GM12874 (cell line): ENCODE data around the gene GAS7.

ENCODE experiments used
- TF ChIP-seq, protein P1 (sequence below): IDR thresholded peaks from 2 replicates; pipeline ENCODE4 v1.5.1; 2011; ENCODE audit warnings: low read depth, mild to moderate bottlenecking, control low read depth, low read length, moderate library complexity; ENCODE audit not compliant: insufficient read depth

Gene GAS7

DNA sequence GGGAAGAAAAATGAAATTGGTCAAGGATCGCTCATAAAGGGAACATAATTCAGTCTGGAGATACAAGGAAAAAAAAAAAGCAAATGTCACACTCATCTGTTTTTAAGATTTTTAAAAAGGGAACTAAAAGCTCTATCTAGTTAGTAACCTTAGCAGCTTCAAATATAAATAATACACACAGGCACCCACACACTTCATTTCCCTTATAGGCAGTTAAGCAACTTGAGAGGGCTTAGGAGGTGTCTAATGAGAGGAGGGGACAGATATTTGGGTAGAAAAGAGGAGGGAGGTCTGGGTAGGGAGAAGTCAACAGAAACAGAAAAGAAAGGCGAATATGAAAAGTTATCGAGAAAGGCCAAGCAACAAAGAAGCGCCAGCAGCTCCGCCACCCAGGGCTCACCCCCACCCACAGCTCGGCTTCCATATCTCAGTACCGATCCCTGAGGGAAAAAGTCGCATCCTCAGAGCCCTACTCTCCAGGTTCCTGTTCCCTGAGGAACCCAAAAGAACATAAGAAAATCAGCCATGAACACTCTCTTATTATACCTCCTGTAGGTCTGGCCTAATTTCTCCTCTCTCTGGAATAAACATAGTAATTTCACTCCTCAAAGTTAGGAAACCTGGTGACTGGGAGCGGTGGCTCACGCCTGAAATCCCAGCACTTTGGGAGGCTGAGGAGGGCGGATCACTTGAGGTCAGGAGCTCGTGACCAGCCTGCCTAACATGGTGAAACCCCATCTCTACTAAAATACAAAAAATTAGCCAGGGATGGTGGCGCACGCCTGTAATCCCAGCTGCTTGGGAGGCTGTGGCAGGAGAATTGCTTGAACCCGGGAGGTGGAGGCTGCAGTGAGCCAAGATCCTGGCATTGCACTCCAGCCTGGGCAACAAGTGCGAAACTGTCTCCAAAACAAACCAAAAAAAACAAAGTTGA, 223.7 kb downstream of the GAS7 start:
- TF ChIP-seq, protein P1, sequence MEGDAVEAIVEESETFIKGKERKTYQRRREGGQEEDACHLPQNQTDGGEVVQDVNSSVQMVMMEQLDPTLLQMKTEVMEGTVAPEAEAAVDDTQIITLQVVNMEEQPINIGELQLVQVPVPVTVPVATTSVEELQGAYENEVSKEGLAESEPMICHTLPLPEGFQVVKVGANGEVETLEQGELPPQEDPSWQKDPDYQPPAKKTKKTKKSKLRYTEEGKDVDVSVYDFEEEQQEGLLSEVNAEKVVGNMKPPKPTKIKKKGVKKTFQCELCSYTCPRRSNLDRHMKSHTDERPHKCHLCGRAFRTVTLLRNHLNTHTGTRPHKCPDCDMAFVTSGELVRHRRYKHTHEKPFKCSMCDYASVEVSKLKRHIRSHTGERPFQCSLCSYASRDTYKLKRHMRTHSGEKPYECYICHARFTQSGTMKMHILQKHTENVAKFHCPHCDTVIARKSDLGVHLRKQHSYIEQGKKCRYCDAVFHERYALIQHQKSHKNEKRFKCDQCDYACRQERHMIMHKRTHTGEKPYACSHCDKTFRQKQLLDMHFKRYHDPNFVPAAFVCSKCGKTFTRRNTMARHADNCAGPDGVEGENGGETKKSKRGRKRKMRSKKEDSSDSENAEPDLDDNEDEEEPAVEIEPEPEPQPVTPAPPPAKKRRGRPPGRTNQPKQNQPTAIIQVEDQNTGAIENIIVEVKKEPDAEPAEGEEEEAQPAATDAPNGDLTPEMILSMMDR: no peak

DNA sequence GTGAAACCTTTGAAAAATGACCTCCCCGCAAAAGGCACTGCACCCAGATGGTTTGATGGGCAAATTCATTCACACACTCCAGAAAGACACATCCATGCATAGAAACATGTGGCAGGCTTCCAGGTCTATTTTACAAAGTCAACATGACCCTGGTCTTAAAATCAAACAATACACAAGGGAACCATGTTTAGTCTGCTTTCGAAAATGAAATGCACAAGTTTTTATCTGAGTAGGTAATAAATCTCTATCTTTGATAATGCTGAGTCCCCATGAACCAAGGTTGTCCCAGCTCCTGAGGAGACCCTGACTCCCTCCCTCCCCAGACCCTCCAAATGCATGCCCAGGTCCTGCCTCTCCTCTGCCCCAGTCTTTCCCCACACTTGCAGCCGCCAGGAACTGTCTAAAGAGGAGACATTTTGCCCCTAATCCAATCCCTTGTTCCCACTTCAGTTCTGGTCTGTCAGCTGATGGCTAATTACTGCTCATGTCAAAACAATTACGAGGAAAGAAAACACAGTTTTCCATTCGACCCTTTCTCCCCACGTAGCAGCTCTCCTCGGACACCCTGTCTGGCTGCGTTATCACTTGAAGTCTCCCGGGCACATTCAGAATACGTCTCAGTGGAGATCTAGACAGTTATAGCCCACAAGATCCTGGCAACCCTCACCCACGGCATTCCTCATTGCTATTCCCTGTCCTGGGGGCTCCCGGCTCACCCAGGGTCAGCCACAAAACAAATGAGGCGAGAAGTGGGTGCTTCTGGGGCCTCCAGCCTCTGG, 224.5 kb downstream of the GAS7 start:
- TF ChIP-seq, protein P1: no peak

DNA sequence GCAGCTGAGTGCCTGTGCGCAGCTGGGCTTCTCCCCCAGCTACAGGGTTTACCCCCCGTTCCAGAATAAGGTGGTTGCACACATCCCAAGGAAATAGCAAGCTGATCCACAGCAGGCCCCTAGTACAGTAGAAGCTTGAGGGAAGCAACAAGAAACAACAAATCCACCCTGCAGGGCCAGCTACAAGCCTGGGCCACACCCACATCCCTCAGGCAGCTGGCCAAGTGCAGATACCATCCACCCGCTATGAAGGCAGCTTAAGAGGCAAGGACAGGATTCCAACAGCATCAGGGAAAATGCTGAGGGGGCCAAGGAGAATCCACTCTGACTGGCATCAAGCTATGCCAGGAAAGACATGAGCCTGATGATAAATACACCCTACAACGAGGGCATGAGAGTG, 226.4 kb downstream of the GAS7 start:
- TF ChIP-seq, protein P1: no peak

DNA sequence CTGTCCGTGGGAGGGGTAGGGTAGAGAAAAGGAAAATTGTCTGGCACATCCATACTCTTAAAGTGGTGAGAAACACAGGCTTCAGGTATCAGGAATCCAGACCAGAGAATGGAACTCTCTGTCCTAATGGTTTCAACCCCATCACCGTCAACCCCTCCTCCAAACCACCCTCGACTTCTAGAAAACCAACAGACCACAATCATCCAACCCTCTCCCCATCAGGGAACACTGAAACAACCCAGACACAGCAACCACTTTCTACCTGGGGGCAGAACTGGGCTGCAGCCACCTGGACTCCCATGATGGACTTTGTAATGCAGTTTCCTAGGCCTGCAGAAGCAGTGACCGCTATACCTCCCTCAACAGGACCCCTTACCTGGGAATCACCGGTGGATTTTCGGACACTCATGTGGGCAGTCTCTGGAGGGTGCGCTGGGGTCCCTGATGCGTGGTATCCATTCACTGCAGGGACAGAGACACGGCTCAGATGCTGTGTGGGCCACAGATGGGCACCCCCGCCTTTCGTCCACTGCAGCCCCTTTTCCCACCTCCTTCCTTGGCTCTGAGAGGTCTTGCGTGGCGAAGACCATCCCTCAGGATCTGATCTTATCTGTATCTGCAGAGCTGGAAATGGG, 229.0 kb downstream of the GAS7 start:
- TF ChIP-seq, protein P1: no peak

DNA sequence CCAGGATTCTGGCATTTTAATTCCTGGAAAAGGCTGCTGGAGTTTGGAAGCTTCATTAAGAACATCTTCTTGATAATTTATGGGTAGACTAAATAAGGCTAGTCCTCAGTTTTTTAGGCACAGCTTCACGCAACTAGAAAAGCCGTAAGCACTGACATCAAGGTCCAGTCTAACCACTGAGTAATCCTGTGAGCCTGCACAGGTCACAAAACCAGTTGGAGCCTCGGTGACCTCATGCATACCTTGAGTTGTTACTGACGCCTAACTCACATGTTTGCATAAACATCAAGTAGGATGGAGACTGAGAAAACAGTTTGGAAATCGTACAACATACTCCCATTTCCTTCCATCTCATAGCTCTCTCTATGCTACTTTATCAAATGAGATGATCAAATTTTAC, 229.5 kb downstream of the GAS7 start:
- TF ChIP-seq, protein P1: no peak

DNA sequence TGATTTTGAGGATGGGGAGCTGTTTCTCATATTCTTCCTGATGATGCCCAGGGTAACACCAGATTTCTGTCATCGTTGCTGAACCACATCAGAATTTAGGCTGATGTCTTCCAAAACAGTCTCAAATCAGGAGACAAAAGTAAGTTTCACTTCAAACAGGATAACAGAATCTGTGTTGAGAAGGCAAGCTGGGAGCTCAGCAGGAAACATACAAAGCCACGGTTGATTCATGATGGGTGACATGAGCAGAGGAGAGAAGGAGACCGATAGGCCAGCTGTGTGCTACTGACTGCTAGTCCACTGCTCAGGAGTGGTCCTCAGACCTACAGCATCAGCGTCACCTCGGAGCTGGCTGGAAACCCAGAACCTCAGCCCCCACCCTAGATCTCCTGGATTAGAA, 230.4 kb downstream of the GAS7 start:
- TF ChIP-seq, protein P1: no peak
